Nephron progenitor cell (in vitro differentiated cells): Measurements from ENCODE around the gene ZNF546.
"Not testable (repeated sequence)": the region's sequence is repeated elsewhere in the genome, so short reads cannot be mapped to it uniquely, and the experiment has no call there.

Experiments used
- DNase-seq: peaks from one replicate; pipeline ENCODE4 v3.0.0; 2021
- H3K27ac Mint-ChIP-seq: 2 replicates; pipeline ENCODE4 v1.8.0; 2021; ENCODE audit warnings: mild to moderate bottlenecking, moderate library complexity, mixed read lengths
- H3K27me3 Mint-ChIP-seq: 2 replicates; pipeline ENCODE4 v1.8.0; 2021; ENCODE audit warnings: mild to moderate bottlenecking, low read depth, mixed read lengths; ENCODE audit not compliant: poor library complexity
- H3K36me3 Mint-ChIP-seq: 2 replicates; pipeline ENCODE4 v1.8.0; 2021; ENCODE audit warnings: low read depth, mixed read lengths
- H3K4me1 Mint-ChIP-seq: 2 replicates; pipeline ENCODE4 v1.8.0; 2021; ENCODE audit warnings: mixed read lengths
- H3K4me3 Mint-ChIP-seq: 2 replicates; pipeline ENCODE4 v1.8.0; 2021; ENCODE audit warnings: mild to moderate bottlenecking, moderate library complexity, mixed read lengths
- H3K9me3 Mint-ChIP-seq: 2 replicates; pipeline ENCODE4 v1.8.0; 2021; ENCODE audit warnings: mild to moderate bottlenecking, moderate library complexity, mixed read lengths
- TF ChIP-seq, protein P1 (sequence below): fragments of 200-600 bp; sonication (generic); IDR thresholded peaks from 2 replicates; pipeline ENCODE4 v1.5.0; 2021; ENCODE audit warnings: antibody characterized with exemption

ZNF546 gene

DNA sequence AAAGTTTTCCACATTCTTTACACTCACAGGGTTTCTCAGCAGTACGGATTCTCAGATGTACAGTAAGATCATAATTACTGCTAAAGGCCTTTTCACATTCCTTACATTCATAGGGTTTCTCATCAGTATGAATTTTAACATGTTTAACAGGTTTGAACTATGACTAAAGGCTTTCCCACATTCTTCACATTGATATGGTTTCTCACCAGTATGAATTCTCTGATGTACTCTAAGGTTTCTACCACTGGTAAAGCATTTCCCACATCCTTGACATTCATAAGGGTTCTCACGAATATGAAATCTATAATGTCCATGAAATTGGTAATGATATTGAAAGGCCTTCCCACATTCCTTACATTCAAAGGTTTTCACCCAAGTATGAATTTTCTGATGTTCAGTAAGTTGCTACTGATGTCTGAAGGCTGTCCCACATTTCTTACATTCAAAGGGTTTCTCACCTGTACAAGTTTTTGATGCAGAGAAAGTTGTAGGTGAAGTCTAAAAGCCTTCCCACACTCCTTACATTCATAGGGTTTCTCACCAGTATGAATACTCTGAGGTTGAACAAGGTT is 37.2 kb downstream of the ZNF546 start:
- H3K36me3 Mint-ChIP-seq = peaks cover 89% of the 10 kb centered on the region
- DNase-seq = no peak
- no peaks in the 10 kb centered on the region for H3K4me1 Mint-ChIP-seq
- H3K27ac Mint-ChIP-seq = no peak overlapping the region
- TF ChIP-seq, protein P1, sequence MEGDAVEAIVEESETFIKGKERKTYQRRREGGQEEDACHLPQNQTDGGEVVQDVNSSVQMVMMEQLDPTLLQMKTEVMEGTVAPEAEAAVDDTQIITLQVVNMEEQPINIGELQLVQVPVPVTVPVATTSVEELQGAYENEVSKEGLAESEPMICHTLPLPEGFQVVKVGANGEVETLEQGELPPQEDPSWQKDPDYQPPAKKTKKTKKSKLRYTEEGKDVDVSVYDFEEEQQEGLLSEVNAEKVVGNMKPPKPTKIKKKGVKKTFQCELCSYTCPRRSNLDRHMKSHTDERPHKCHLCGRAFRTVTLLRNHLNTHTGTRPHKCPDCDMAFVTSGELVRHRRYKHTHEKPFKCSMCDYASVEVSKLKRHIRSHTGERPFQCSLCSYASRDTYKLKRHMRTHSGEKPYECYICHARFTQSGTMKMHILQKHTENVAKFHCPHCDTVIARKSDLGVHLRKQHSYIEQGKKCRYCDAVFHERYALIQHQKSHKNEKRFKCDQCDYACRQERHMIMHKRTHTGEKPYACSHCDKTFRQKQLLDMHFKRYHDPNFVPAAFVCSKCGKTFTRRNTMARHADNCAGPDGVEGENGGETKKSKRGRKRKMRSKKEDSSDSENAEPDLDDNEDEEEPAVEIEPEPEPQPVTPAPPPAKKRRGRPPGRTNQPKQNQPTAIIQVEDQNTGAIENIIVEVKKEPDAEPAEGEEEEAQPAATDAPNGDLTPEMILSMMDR = no peak
- no peak overlapping the region for H3K4me3 Mint-ChIP-seq
- H3K27me3 Mint-ChIP-seq = no peaks in the 10 kb centered on the region
- H3K9me3 Mint-ChIP-seq = peaks cover 91% of the 10 kb centered on the region

DNA sequence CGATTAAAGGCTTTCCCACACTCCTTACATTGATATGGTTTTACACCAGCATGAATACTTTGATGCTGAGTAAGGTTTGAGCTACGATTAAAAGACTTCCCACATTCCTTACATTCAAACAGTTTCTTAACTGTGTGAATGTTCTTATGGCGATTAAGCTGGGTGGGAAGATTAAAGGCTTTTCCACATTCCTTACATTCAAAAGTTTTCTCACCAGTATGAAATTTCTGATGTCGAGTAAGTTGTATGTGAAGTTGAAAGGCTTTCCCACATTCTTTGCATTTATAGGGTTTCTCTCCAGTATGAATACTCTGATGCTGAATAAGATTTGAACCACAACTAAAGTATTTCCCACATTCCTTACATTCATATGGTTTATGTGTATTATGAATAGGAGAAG is 39.1 kb downstream of the ZNF546 start:
- peaks cover 83% of the 10 kb centered on the region for H3K9me3 Mint-ChIP-seq

DNA sequence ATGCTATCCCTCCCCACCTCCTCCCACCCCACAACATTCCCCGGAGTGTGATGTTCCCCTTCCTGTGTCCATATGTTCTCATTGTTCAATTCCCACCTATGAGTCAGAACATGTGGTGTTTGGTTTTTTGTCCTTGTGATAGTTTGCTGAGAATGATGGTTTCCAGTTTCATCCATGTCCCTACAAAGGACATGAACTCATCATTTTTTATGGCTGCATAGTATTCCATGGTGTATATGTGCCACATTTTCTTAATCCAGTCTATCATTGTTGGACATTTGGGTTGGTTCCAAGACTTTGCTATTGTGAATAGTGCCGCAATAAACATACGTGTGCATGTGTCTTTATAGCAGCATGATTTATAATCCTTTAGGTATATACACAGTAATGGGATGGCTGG is 41.2 kb downstream of the ZNF546 start:
- H3K4me3 Mint-ChIP-seq, H3K4me1 Mint-ChIP-seq, DNase-seq, H3K27me3 Mint-ChIP-seq, H3K27ac Mint-ChIP-seq: not testable (repeated sequence)
- peaks cover 73% of the 10 kb centered on the region for H3K36me3 Mint-ChIP-seq
- peaks cover 81% of the 10 kb centered on the region for H3K9me3 Mint-ChIP-seq

More for the DNA sequence above, 39.1 kb downstream of the ZNF546 start:
- Mint-ChIP-seq H3K36me3 (peaks cover 74% of the 10 kb centered on the region), H3K27ac (no peak overlapping the region), H3K4me1 (no peaks in the 10 kb centered on the region), H3K4me3 (no peak overlapping the region), H3K27me3 (no peaks in the 10 kb centered on the region)
- TF ChIP-seq, protein P1 = no peak
- no peak for DNase-seq

DNA sequence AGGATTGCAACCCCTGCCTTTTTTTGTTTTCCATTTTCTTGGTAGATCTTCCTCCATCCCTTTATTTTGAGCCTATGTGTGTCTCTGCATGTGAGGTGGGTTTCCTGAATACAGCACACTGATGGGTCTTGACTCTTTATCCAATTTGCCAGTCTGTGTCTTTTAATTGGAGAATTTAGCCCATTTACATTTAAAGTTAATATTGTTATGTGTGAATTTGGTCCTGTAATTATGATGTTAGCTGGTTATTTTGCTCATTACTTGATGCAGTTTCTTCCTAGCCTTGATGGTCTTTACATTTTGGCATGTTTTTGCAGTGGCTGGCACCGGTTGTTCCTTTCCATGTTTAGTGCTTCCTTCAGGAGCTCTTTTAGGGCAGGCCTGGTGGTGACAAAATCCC is 44.9 kb downstream of the ZNF546 start:
- not testable (repeated sequence) for H3K4me1 Mint-ChIP-seq, H3K4me3 Mint-ChIP-seq, H3K27me3 Mint-ChIP-seq, H3K27ac Mint-ChIP-seq, DNase-seq
- Mint-ChIP-seq H3K9me3 (peaks cover 81% of the 10 kb centered on the region), H3K36me3 (peaks cover 73% of the 10 kb centered on the region)

DNA sequence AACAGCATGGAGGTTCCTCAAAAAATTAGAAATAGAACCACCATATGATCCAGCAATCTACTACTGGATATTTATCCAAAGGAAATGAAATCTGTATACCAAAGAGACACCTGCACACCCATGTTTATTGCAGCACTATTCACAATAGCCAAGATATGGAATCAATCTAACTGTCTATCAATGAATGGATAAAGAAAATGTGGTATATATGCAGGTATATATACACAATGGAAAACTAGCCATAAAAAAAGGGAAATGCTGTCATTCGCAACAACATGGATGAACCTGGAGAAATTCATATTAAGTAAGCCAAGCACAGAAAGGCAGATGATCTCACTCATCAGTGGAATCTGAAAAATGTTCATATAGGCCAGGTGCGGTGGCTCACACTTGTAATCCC is 56.6 kb downstream of the ZNF546 start:
- Mint-ChIP-seq H3K9me3 (peaks cover 93% of the 10 kb centered on the region), H3K36me3 (peaks cover 81% of the 10 kb centered on the region)
- TF ChIP-seq, protein P1 = no peak

DNA sequence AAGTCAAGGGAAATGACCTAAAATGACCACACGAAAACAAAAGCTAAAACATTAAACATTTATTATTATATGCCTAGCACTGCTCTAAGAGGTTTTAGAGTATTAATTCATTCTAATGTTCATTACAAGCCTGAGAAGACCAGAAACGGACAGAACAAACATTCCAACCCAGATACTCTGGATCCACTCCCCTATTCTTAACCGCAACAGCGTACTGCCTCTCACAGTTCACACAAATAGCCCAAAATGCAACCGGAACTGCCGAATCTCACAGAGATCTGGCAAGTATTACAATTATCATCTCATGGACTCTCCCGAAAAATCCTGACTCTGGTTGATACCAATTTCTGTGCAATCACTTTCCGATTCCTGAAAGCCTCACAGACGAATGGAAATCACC is 57.8 kb downstream of the ZNF546 start:
- peaks cover 21% of the 10 kb centered on the region for H3K4me1 Mint-ChIP-seq
- peaks cover 94% of the 10 kb centered on the region for H3K9me3 Mint-ChIP-seq
- H3K27me3 Mint-ChIP-seq = peaks cover 4% of the 10 kb centered on the region
- no peak for DNase-seq
- H3K36me3 Mint-ChIP-seq = peaks cover 81% of the 10 kb centered on the region
- TF ChIP-seq, protein P1 = no peak
- no peak overlapping the region for H3K27ac Mint-ChIP-seq
- H3K4me3 Mint-ChIP-seq = peak overlapping the region; percentile 99

More for the DNA sequence above, 56.6 kb downstream of the ZNF546 start:
- H3K27me3 Mint-ChIP-seq = peaks cover 4% of the 10 kb centered on the region
- peaks cover 21% of the 10 kb centered on the region for H3K4me1 Mint-ChIP-seq
- no peak for DNase-seq
- H3K27ac Mint-ChIP-seq = no peak overlapping the region
- peak overlapping the region; percentile 10 for H3K4me3 Mint-ChIP-seq

DNA sequence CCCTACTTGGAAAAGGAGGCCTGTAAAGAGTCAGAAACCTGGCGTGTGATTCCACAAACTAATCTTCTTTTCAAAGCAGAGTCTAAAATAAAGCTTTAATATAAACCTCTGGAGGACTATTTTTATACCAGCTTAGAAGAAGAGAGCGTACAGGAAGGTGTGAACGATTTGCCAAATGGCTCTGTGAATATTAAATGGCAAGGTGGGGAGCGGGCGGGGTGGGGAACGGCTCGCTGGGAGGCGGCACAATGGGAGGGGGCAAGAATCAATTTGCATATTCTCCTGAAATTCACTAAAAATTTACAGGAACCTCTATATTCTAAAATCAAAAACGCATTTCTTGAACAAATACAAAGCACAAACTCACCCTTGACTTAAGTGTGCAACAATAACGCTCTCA is 58.2 kb downstream of the ZNF546 start:
- TF ChIP-seq, protein P1 = no peak
- Mint-ChIP-seq H3K27ac (no peak overlapping the region), H3K9me3 (peaks cover 94% of the 10 kb centered on the region), H3K27me3 (peaks cover 4% of the 10 kb centered on the region), H3K4me1 (peaks cover 21% of the 10 kb centered on the region), H3K4me3 (peak overlapping the region; percentile 99), H3K36me3 (peaks cover 80% of the 10 kb centered on the region)
- no peak for DNase-seq
